Endothelial cell of umbilical vein (primary cell): ENCODE measurements around the gene MAPK8IP2. TPM values are rescaled to one million over a fixed set of nuclear protein-coding genes. Genes with fewer than 3 reads are reported as not detected.

Experiments used
- BruUV-seq: library from RNA; stranded (reverse); fragments of 400-500 nt; replicated peaks from 2 replicates; lab custom pipeline; 2021; lab: Mats Ljungman, UMichigan
- CTCF ChIA-PET: fragments of 300-600, 350-600 bp; sonication (Branson Sonifier 250); formaldehyde crosslinking; loops from one replicate; lab custom pipeline; 2021; ENCODE audit warnings: antibody characterized with exemption, inconsistent platforms; lab: Charles Lee
- POLR2A ChIA-PET: fragments of 300-600, 350-600 bp; sonication (Branson Sonifier 250); formaldehyde crosslinking; loops from one replicate; lab custom pipeline; 2021; ENCODE audit warnings: antibody characterized with exemption, inconsistent platforms; lab: Charles Lee
- DNase-seq: peaks from one replicate; pipeline ENCODE4 v3.0.0-alpha.2; 2011; ENCODE audit warnings: low read depth, low spot score
- FAIRE-seq: peaks from 2 replicates; lab custom pipeline; 2011; peaks lifted over from hg19 to GRCh38; lab: Jason Lieb, UNC
- H2AFZ ChIP-seq: 2 replicates; pipeline ENCODE4 v1.6.0; 2012; ENCODE audit warnings: low read depth, low read length, control low read depth, inconsistent platforms
- H3K27ac ChIP-seq: 2 replicates; pipeline ENCODE4 v1.5.1; 2011; ENCODE audit warnings: low read depth, mild to moderate bottlenecking, control low read depth, low read length, moderate library complexity; ENCODE audit not compliant: insufficient read depth
- H3K27me3 ChIP-seq, 2 experiments: 2 replicates each; pipeline versions ENCODE4 v1.6.0 to v1.6.1; 2011; ENCODE audit warnings: low read length in 2 of 2, mixed read lengths in 1 of 2; ENCODE audit not compliant: control insufficient read depth in 2 of 2, insufficient read depth in 2 of 2
- H3K36me3 ChIP-seq, 2 experiments: 2 replicates in 1 of 2; 3 replicates in 1 of 2; pipeline ENCODE4 v1.5.1; 2011; ENCODE audit warnings: low read length in 2 of 2, mild to moderate bottlenecking in 1 of 2, moderate library complexity in 1 of 2; ENCODE audit not compliant: control insufficient read depth in 2 of 2, insufficient read depth in 2 of 2; ENCODE audit errors: extremely low read depth in 1 of 2
- H3K4me1 ChIP-seq: 3 replicates; pipeline ENCODE4 v1.5.1; 2011; ENCODE audit warnings: mild to moderate bottlenecking, low read length; ENCODE audit not compliant: control insufficient read depth, insufficient read depth; ENCODE audit errors: extremely low read depth
- H3K4me2 ChIP-seq: 2 replicates; pipeline ENCODE4 v1.6.1; 2011; ENCODE audit warnings: low read length, control low read depth, mixed read lengths; ENCODE audit not compliant: insufficient read depth
- H3K4me3 ChIP-seq, 3 experiments: fragments of 200-600 bp in 1 of 3; sonication (generic), shearing (Covaris generic) in 1 of 3; replicated peaks in 1 of 3; 2 replicates each; pipeline ENCODE4 v1.5.1; 2011 to 2016; ENCODE audit warnings: control low read depth in 3 of 3, low read length in 3 of 3, mild to moderate bottlenecking in 2 of 3, inconsistent platforms in 1 of 3, low read depth in 1 of 3, moderate library complexity in 1 of 3; ENCODE audit not compliant: insufficient read depth in 1 of 3
- H3K79me2 ChIP-seq: 2 replicates; pipeline ENCODE4 v1.6.0; 2012; ENCODE audit warnings: low read length, inconsistent platforms; ENCODE audit not compliant: control insufficient read depth, insufficient read depth
- H3K9ac ChIP-seq: replicated peaks from 2 replicates; pipeline ENCODE3; 2011; ENCODE audit warnings: low read length, control low read depth; ENCODE audit not compliant: insufficient read depth; ENCODE audit errors: extremely low read depth
- H3K9me1 ChIP-seq: replicated peaks from 3 replicates; pipeline ENCODE4 v1.6.0; 2011; ENCODE audit warnings: mild to moderate bottlenecking, low read length; ENCODE audit not compliant: control insufficient read depth, insufficient read depth; ENCODE audit errors: extremely low read depth
- H3K9me3 ChIP-seq: replicated peaks from 2 replicates; pipeline ENCODE4 v1.5.1; 2012; ENCODE audit warnings: low read length, inconsistent platforms; ENCODE audit not compliant: control insufficient read depth, insufficient read depth
- H4K20me1 ChIP-seq: replicated peaks from 2 replicates; pipeline ENCODE3; 2011; ENCODE audit warnings: mild to moderate bottlenecking, low read length; ENCODE audit not compliant: control insufficient read depth, insufficient read depth; ENCODE audit errors: extremely low read depth
- CTCF ChIP-seq, 2 donors: IDR thresholded peaks; 1 replicate in 1 of 2; 2 replicates in 1 of 2; pipeline ENCODE4 v1.5.1; 2011; ENCODE audit warnings: low read length in 2 of 2, mild to moderate bottlenecking in 2 of 2, moderate library complexity in 2 of 2, control low read depth in 1 of 2, inconsistent platforms in 1 of 2, low read depth in 1 of 2; ENCODE audit not compliant: insufficient read depth in 1 of 2; ENCODE audit errors: extremely low read depth in 1 of 2
- EZH2 ChIP-seq: IDR thresholded peaks from 2 replicates; pipeline ENCODE4 v1.6.1; 2012; ENCODE audit warnings: borderline replicate concordance, low read depth, mild to moderate bottlenecking, moderate library complexity, low read length, inconsistent platforms; ENCODE audit not compliant: severe bottlenecking
- FOS ChIP-seq: IDR thresholded peaks from 2 replicates; pipeline ENCODE4 v1.6.1; 2011; ENCODE audit warnings: mild to moderate bottlenecking, low read length, moderate library complexity, borderline replicate concordance; ENCODE audit not compliant: insufficient read depth
- GATA2 ChIP-seq: IDR thresholded peaks from 2 replicates; pipeline ENCODE4 v1.7.0; 2011; ENCODE audit warnings: low read depth, mild to moderate bottlenecking, moderate library complexity, mixed read lengths, low read length; ENCODE audit not compliant: insufficient read length, insufficient read depth
- JUN ChIP-seq: IDR thresholded peaks from 2 replicates; pipeline ENCODE4 v1.6.1; 2011; ENCODE audit warnings: borderline replicate concordance, low read depth; ENCODE audit not compliant: insufficient read length, insufficient read depth
- MAX ChIP-seq: IDR thresholded peaks from 2 replicates; pipeline ENCODE4 v1.6.1; 2011; ENCODE audit not compliant: insufficient read depth, insufficient read length
- MYC ChIP-seq: IDR thresholded peaks from one replicate; pipeline ENCODE4 v1.6.1; 2011; ENCODE audit warnings: mild to moderate bottlenecking, low read depth, low read length
- POLR2A ChIP-seq: IDR thresholded peaks from 2 replicates; pipeline ENCODE4 v1.6.1; 2012; ENCODE audit warnings: low read depth, mild to moderate bottlenecking, control low read depth, low read length
- POLR2AphosphoS5 ChIP-seq: IDR thresholded peaks from 2 replicates; pipeline ENCODE4 v1.6.1; 2012; ENCODE audit warnings: low read depth, mild to moderate bottlenecking, control low read depth, low read length, moderate library complexity; ENCODE audit not compliant: insufficient read depth
- dilution Hi-C: fragments of 300-500 bp; cut with MboI; formaldehyde crosslinking; loops from one replicate; pipeline ENCODE4 v1.15.0; 2019; ENCODE audit warnings: low sequenced_read_pairs; ENCODE audit not compliant: extremely low pct_ligation_motif_present
- intact Hi-C: fragments of 100-400 bp; cut with micrococcal nuclease; formaldehyde crosslinking; loops from one replicate; pipeline ENCODE4 v1.10.0; 2022
- polyA plus RNA-seq, 4 experiments: library from polyadenylated mRNA; depleted of rRNA in 3 of 4; stranded (reverse) in 3 of 4; unstranded in 1 of 4; fragments of >200 nt; gene quantifications; 2 replicates each; pipeline versions ENCODE4 v1.2.1 to v1.2.3, GENCODE V29; 2011 to 2012; ENCODE audit warnings: missing spikeins in 1 of 4
- total RNA-seq: library from RNA; stranded (reverse); gene quantifications from 2 replicates; pipeline ENCODE4 v1.2.3, GENCODE V29; 2021

Gene MAPK8IP2
- total and polyA plus RNA-seq, 2 donors (not counting 3 experiments of a cell fraction or from before 2014, with no cell fraction given): 0.21 to 0.31 TPM

GRCh38 chr22:50577697-50577986 lies 23.0 kb upstream of the MAPK8IP2 start:
- Histone ChIP-seq H2AFZ (no peak overlapping the region), H3K9me1 (no peaks in the 10 kb centered on the region), H3K4me1 (peaks cover 6% of the 10 kb centered on the region), H3K36me3 (peaks cover 0 to 7% of the 10 kb centered on the region in 2 experiments), H3K79me2 (peaks cover 8% of the 10 kb centered on the region), H3K9me3 (no peaks in the 10 kb centered on the region), H3K9ac (no peak overlapping the region), H3K27me3 (no peaks in the 10 kb centered on the region), H3K27ac (no peak overlapping the region), H3K4me2 (no peak overlapping the region), H3K4me3 (no peak overlapping the region), H4K20me1 (no peaks in the 10 kb centered on the region)
- FAIRE-seq (no peak), DNase-seq (no peak)
- dilution Hi-C loops: no loop called here
- ChIA-PET CTCF (interaction anchor here (1.3 to 5.2 kb wide), 3 partner anchors 12 to 114 kb away, joined by 5 to 91 read pairs (median 10); no protein-coding TSS in a partner anchor), POLR2A (no interaction called here)
- TF ChIP-seq MAX (no peak), MYC (no peak), POLR2A (no peak), POLR2AphosphoS5 (no peak), EZH2 (no peak), CTCF (IDR thresholded peaks at IDR 0.05; ENCODE audit: extremely low read depth in 1 of 2, insufficient read depth in 1 of 2, low read depth in 1 of 2, low read length in 2 of 2) (no peak), FOS (no peak), JUN (no peak), GATA2 (no peak)
- intact Hi-C loops: loop anchor here (5.0 kb wide), 1 partner anchor 95 kb away; the partner anchor contains the start of gene SHANK3
- BruUV-seq: no TSS peak
